GM12873 (cell line): Measurements from ENCODE around the gene PCBP4.

Experiments
- TF ChIP-seq, protein P1 (sequence below): IDR thresholded peaks from 2 replicates; pipeline ENCODE4 v1.5.1; 2012; ENCODE audit warnings: low read depth, mild to moderate bottlenecking, moderate library complexity, low read length, control low read depth; ENCODE audit not compliant: insufficient read depth; ENCODE audit errors: missing control alignments

PCBP4 gene

DNA sequence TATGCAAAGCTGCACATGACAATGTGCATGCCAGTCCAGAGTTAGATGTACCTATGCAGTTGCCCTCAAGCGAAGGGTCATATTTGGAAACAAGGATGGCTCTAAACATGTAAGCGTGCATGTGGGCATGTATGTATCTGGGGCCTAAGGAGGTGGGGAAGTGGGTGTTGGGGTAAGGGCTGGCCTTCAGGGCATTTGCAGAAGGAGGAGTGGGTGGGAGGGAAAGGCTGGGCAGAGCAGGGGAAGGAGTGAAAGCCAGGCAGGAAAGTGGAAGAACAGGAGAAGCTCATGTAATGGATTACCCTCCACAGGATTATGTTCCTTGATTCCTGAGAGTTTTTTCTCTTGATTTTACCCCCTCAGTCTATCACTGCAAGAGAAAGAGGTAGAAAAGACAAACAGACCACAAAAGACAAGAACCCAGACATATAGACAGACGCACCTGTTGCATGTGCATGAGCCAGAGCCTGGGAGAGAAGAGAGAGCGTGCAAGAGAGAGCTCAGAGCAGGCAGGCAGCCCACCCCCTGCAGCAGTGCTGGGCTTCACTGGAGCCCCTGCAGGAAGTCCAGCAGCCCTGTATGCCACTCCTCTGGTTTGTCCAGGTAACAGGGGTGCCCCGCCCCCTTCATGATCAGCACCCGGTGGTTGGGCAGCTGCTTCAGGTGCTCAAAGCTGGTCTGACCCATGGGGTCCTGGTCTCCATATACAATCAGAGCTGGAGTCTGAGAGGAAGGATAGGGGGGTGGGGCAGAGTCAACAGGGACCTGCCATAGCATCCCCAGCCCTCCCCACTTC, 1.8 kb upstream of the PCBP4 start:
- TF ChIP-seq, protein P1, sequence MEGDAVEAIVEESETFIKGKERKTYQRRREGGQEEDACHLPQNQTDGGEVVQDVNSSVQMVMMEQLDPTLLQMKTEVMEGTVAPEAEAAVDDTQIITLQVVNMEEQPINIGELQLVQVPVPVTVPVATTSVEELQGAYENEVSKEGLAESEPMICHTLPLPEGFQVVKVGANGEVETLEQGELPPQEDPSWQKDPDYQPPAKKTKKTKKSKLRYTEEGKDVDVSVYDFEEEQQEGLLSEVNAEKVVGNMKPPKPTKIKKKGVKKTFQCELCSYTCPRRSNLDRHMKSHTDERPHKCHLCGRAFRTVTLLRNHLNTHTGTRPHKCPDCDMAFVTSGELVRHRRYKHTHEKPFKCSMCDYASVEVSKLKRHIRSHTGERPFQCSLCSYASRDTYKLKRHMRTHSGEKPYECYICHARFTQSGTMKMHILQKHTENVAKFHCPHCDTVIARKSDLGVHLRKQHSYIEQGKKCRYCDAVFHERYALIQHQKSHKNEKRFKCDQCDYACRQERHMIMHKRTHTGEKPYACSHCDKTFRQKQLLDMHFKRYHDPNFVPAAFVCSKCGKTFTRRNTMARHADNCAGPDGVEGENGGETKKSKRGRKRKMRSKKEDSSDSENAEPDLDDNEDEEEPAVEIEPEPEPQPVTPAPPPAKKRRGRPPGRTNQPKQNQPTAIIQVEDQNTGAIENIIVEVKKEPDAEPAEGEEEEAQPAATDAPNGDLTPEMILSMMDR: no peak

DNA sequence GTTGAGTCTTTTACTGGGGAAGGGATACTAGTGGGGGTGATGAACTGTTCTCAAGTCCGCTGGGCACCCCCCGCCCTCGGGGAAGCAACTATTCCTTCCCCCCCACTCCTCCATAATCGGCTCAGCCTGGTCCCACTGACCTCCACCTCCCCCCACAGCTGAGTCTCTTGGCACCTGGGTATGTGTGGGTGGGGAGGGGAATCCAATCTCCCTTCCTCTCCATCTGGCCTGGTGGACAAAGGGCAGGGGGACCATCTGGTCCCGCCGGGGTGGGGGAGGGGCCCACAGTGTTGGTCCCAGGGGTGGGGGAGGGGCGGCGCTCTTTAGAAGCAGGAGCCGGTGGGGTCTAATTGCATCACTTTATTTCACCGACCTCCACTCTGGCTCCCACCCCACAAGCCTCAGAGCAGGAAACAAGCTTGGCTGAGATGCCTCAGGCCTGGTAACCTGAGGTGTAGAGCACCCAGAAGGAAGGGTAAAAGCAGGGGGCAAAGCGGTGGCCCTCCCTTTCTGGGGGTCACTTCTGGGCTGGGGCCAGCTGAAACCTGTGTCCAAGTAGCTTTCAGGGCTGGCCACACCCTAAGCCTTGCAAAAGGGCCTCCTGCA, 1.0 kb upstream of the PCBP4 start:
- TF ChIP-seq, protein P1: no peak

DNA sequence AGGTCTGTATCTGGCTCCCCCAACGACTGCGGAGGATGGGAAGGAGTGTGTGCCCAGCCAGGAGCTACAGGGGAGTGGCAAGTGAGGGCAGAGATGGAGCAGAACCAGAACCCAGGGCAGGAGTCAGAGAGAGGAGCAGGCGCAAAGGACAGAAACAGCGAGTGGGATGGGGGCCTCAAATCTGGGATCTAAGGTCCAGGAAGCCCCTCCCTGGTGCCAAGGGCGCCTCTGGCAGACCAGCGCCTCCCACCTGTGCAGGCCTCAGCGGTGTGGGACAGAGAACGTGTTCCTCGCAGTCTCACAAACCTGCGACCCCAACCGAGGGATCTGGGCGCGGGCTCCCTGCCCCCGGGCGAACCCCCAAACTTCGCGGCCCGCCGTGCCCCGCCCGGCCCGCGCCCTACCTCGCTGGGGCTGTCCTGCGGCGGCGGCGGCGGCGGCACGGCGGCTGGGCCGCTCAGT, 301 bp downstream of the PCBP4 start:
- TF ChIP-seq, protein P1: no peak

DNA sequence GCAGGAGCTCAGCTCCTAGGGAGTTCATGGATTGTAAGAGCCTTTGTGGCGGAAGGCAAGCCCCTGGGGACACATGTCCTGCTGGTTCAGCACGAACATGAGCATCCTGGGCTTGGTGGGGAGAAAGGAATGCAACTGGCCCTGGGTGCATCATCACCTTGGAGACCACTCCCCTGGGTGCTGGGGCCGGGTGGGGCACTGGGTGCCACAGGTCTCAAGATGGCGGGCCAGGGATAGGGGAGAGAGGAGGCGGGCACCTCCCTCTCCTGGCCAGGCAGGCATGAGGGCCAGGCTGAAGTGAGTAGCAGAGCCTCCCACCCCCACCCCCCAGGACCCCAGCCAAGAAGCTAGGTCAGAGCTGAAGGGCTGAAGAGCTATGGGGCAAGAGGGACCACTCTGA, 768 bp downstream of the PCBP4 start:
- TF ChIP-seq, protein P1: no peak

- TF ChIP-seq, protein P1: no peak
Measured at GRCh38 chr3:51966016-51966415, 1.2 kb downstream of the PCBP4 start.

GRCh38 chr3:51964521-51964920, 2.7 kb downstream of the PCBP4 start:
- TF ChIP-seq, protein P1: no peak

DNA sequence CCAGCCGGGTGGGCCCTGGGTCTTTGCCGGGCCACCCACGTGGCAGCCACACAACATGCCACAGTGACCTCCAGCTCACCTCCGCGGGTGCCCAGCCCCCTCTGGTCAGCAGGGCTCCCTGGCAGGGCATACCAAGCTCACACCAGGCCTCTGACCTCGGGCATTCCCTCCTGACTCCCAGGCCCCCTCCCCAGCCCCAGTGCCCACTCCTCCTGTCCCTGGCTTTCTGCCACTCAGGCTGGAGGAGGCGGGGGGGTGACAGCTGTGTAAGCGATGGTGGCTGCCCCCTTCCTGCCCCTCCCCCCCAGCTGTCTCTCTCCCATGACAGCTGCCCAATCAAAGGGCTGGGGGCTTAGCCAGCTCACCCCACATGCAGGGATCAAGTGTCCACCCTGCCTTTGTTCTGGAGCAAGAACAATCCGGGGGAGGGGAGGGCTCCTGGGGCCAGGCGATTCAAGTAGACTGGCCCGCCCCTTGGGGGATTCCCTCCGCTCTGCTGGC, 3.3 kb downstream of the PCBP4 start:
- TF ChIP-seq, protein P1: no peak
